Lower leg skin (tissue), 3 donors: Measurements from ENCODE around the gene TGFBRAP1.

Experiments used
- POLR2A ChIP-seq, 2 donors: fragments of 450-650 bp; IDR thresholded peaks; one replicate each; pipeline ENCODE4 v1.6.1; 2016 to 2017; ENCODE audit warnings: antibody characterized with exemption in 2 of 2, mild to moderate bottlenecking in 1 of 2, moderate library complexity in 1 of 2
- TF ChIP-seq, protein P1 (sequence below), 3 donors: fragments of 450-650 bp; IDR thresholded peaks; one replicate each; pipeline ENCODE4 v1.5.1; 2016; ENCODE audit warnings: antibody characterized with exemption in 3 of 3, mild to moderate bottlenecking in 3 of 3, moderate library complexity in 2 of 3

GRCh38 chr2:105299290-105299689 is 30.2 kb downstream of the TGFBRAP1 start:
- TF ChIP-seq, protein P1, sequence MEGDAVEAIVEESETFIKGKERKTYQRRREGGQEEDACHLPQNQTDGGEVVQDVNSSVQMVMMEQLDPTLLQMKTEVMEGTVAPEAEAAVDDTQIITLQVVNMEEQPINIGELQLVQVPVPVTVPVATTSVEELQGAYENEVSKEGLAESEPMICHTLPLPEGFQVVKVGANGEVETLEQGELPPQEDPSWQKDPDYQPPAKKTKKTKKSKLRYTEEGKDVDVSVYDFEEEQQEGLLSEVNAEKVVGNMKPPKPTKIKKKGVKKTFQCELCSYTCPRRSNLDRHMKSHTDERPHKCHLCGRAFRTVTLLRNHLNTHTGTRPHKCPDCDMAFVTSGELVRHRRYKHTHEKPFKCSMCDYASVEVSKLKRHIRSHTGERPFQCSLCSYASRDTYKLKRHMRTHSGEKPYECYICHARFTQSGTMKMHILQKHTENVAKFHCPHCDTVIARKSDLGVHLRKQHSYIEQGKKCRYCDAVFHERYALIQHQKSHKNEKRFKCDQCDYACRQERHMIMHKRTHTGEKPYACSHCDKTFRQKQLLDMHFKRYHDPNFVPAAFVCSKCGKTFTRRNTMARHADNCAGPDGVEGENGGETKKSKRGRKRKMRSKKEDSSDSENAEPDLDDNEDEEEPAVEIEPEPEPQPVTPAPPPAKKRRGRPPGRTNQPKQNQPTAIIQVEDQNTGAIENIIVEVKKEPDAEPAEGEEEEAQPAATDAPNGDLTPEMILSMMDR (IDR thresholded peaks at IDR 0.05), result no peak
- TF ChIP-seq POLR2A (IDR thresholded peaks at IDR 0.05), result no peak
